Keratinocyte (primary cell): ENCODE measurements around the gene ERCC6.

ENCODE experiments used
- EZH2 ChIP-seq: IDR thresholded peaks from one replicate; pipeline ENCODE4 v1.6.1; 2012; ENCODE audit warnings: inconsistent platforms, mild to moderate bottlenecking, low read length, moderate library complexity
- TF ChIP-seq, protein P1 (sequence below), 3 experiments: IDR thresholded peaks in 1 of 3; conservative IDR thresholded peaks in 1 of 3; optimal IDR thresholded peaks in 1 of 3; 2 replicates in 2 of 3; 3 replicates in 1 of 3; pipeline versions ENCODE3 to v1.5.1; 2011; ENCODE audit warnings: low read length in 3 of 3, mild to moderate bottlenecking in 3 of 3, moderate library complexity in 2 of 3, control low read depth in 1 of 3, inconsistent platforms in 1 of 3; ENCODE audit not compliant: insufficient read depth in 2 of 3; ENCODE audit errors: extremely low read depth in 1 of 3

DNA sequence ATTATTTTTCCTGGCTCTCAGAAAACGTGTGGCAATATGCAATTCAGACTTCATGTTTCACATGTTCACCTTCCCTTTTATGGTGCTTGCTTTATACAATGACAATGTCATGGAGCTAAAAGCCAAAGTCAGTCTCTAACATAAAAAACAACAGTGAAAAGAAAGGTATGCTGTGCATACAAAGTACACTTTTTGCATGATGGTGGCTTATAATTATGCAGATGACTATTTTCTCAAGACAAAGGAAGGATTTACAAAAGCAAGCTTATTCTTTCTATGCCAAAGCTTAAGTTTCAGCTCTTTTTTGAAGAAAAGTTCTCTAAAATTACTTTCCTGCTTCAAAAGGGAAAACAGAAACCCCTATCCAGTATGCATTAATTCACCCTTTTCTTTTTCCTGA is 15.6 kb downstream of the ERCC6 start:
- TF ChIP-seq, protein P1, sequence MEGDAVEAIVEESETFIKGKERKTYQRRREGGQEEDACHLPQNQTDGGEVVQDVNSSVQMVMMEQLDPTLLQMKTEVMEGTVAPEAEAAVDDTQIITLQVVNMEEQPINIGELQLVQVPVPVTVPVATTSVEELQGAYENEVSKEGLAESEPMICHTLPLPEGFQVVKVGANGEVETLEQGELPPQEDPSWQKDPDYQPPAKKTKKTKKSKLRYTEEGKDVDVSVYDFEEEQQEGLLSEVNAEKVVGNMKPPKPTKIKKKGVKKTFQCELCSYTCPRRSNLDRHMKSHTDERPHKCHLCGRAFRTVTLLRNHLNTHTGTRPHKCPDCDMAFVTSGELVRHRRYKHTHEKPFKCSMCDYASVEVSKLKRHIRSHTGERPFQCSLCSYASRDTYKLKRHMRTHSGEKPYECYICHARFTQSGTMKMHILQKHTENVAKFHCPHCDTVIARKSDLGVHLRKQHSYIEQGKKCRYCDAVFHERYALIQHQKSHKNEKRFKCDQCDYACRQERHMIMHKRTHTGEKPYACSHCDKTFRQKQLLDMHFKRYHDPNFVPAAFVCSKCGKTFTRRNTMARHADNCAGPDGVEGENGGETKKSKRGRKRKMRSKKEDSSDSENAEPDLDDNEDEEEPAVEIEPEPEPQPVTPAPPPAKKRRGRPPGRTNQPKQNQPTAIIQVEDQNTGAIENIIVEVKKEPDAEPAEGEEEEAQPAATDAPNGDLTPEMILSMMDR (optimal IDR thresholded peaks at IDR 0.05 in 1 of 3, IDR thresholded peaks at IDR 0.05 in 1 of 3, conservative IDR thresholded peaks at IDR 0.05 in 1 of 3; ENCODE audit: extremely low read depth in 1 of 3, insufficient read depth in 2 of 3, low read length in 3 of 3): no peak
- no peak for TF ChIP-seq EZH2
